Heart left ventricle (tissue), 13 donors: ENCODE results near the gene NELFCD.

Experiments used
- CTCF ChIP-seq, 12 donors: fragments of 200-600 bp; sonication (generic) in 4 of 12; IDR thresholded peaks; one replicate each; pipeline versions ENCODE4 v1.5.0 to v1.8.0; 2018 to 2022; ENCODE audit warnings: antibody characterized with exemption in 12 of 12, mild to moderate bottlenecking in 5 of 12
- POLR2A ChIP-seq, 2 donors: fragments of 450-650 bp; IDR thresholded peaks; one replicate each; pipeline ENCODE4 v1.6.1; 2017; ENCODE audit warnings: antibody characterized with exemption in 2 of 2, mild to moderate bottlenecking in 2 of 2, moderate library complexity in 2 of 2
- donor health status: ischemic (EF 13 %, LVEDD 7.1; RV severe dilation, severe dysfunction).
- donor health status: DM: no; HTN: yes; CAD: no.
- donor health status: DM: no; HTN: no; CAD: no.
- donor health status: ischemic (EF 25% LVEDD 6.9; RV normal size, moderate dysfunction).
- donor health status: ischemic (EF 25% LVEDD 5.7; RV mildly dilated, moderate dysfunction).
- donor health status: ischemic (EF 35%, LVEDD 5.7; RV mildly dilated, moderate dysfunction).
- donor health status: nonischemic (EF 11% LVEDD 7.7; RV severe dilation, severe dysfunction).
- donor health status: DM: yes; HTN: yes; CAD: no.
- donor health status: PGD.
- donor health status: ischemic (EF 29% LVEDD 5.4; RV normal size, mild dysfunction).
- donor health status: nonischemic (EF 23%, LVEDD 6.1; RV moderate dilation, normal function).

- no peak for TF ChIP-seq CTCF (IDR thresholded peaks at IDR 0.05)
- no peak for TF ChIP-seq POLR2A (IDR thresholded peaks at IDR 0.05)
Measured at GRCh38 chr20:58986286-58986967, 5.4 kb downstream of the NELFCD start.
